ENCODE results near the gene TIMP3.

DNA sequence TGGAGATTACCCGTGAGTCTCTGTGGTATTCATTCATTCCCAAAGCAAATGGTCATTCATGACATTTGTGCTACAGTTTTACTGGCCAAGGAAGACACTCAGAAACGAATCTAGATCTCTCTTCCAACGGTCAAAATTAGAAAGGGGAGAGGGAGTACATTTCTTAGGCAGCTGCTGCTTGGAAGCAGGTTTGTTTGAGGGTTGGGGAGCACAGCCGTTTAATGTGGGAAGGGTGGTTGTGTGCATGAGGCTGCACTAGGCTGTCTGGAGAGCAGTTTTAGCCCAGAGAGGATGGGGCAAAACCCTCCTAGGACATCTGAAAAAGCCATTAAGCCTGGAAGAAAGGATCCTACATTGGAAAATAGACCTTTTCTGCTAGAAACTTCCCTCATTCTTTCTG is 29.7 kb upstream of the TIMP3 start:
- TF ChIP-seq GATA2 (IDR thresholded peaks at IDR 0.05; ENCODE audit: low read depth, low read length) (no peak), GATA3 (IDR thresholded peaks at IDR 0.05; ENCODE audit: low read depth, low read length) (no peak)

Data from SH-SY5Y (cell line).